ENCODE results near the gene FBXO10. TPM values are rescaled to one million over a fixed set of nuclear protein-coding genes. Genes with fewer than 3 reads are reported as not detected.

The FBXO10 gene
- total and polyA plus RNA-seq, 2 donors (not counting 1 experiment from before 2014, with no cell fraction given), result 7.6 to 12.2 TPM

DNA sequence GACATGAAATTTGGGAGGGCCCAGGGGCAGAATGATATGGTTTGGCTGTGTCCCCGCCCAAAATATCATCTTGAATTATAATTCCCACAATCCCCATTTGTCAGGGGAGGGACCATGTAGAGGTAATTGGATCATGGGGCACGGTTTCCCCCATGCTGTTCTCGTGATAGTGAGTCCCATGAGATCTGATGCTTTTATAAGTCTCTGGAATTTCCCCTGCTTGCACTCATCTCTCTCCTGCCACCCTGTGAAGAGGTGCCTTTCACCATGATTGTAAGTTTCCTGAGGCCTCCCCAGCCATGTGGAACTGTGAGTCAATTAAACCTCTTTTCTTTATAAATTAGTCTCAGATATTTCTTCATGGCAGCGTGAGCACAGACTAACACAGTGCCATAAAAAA, 11.3 kb downstream of the FBXO10 start:
- Histone ChIP-seq H4K20me1 (ENCODE audit: control insufficient read depth, extremely low read depth, insufficient read depth, low read length) (no peaks in the 10 kb centered on the region), H3K27me3 (ENCODE audit: control insufficient read depth, insufficient read depth, low read length) (no peaks in the 10 kb centered on the region), H3K27ac (ENCODE audit: insufficient read depth, low read length) (no peak overlapping the region), H2AFZ (ENCODE audit: low read length) (no peak overlapping the region), H3K4me1 (ENCODE audit: control insufficient read depth, extremely low read depth, insufficient read depth, low read length) (no peaks in the 10 kb centered on the region), H3K9ac (ENCODE audit: insufficient read depth, low read length) (no peak overlapping the region), H3K4me3 (replicated peaks in 1 of 4; ENCODE audit: control extremely low read depth in 1 of 4, insufficient read depth in 1 of 4, low read depth in 3 of 4, low read length in 4 of 4) (no peak overlapping the region), H3K9me3 (ENCODE audit: control insufficient read depth, insufficient read depth, low read depth, low read length) (no peaks in the 10 kb centered on the region), H3K79me2 (ENCODE audit: control insufficient read depth, insufficient read depth, low read length) (no peaks in the 10 kb centered on the region), H3K36me3 (ENCODE audit: control insufficient read depth, insufficient read depth, low read length) (no peaks in the 10 kb centered on the region), H3K4me2 (ENCODE audit: extremely low read depth, insufficient read depth, low read length) (no peak overlapping the region)
- TF ChIP-seq CTCF (conservative IDR thresholded peaks at IDR 0.05 in 1 of 2, IDR thresholded peaks at IDR 0.05 in 1 of 2; ENCODE audit: low read depth in 1 of 2, low read length in 2 of 2) (no peak), EZH2 (IDR thresholded peaks at IDR 0.05; ENCODE audit: low read length, missing control alignments) (no peak)
- DNase-seq (ENCODE audit: low read depth in 2 of 2), result no peak

DNA sequence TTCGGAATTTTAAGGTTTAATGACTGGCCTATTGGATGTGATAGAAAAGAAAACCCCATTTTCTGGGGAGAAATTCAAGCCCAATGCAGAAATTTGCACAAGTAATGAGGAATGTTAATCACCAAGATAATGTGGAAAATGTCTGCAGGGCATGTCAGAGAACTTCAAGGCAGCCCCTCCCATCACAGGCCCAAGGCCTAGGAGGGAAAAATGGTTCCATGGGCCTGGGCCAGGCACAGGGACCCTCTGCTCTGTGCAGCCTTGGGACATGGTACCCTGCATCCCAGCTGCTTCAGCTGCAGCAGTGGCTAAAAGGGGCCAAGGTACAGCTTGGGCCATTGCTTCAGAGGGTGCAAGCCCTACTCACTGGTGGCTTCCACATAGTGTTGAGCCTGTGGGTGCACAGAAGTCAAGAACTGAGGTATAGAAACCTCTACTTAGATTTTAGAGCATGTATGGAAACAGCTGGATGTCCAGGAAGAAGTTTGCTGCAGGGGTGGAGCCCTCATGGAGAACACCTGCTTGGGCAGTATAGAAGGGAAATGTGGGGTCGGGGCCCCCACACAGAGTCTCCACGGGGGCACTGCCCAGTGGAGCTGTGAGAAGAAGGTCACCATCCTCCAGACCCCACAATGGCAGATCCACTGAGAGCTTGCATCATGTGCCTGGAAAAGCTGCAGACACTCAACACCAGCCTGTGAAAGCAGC, 12.2 kb downstream of the FBXO10 start:
- Histone ChIP-seq H3K9me3 (ENCODE audit: control insufficient read depth, insufficient read depth, low read depth, low read length) (no peaks in the 10 kb centered on the region), H3K9ac (ENCODE audit: insufficient read depth, low read length) (no peak overlapping the region), H2AFZ (ENCODE audit: low read length) (no peak overlapping the region), H3K27me3 (ENCODE audit: control insufficient read depth, insufficient read depth, low read length) (no peaks in the 10 kb centered on the region), H4K20me1 (ENCODE audit: control insufficient read depth, extremely low read depth, insufficient read depth, low read length) (no peaks in the 10 kb centered on the region), H3K79me2 (ENCODE audit: control insufficient read depth, insufficient read depth, low read length) (no peaks in the 10 kb centered on the region), H3K4me1 (ENCODE audit: control insufficient read depth, extremely low read depth, insufficient read depth, low read length) (no peaks in the 10 kb centered on the region), H3K4me2 (ENCODE audit: extremely low read depth, insufficient read depth, low read length) (no peak overlapping the region), H3K36me3 (ENCODE audit: control insufficient read depth, insufficient read depth, low read length) (no peaks in the 10 kb centered on the region), H3K4me3 (replicated peaks in 1 of 4; ENCODE audit: control extremely low read depth in 1 of 4, insufficient read depth in 1 of 4, low read depth in 3 of 4, low read length in 4 of 4) (no peak overlapping the region), H3K27ac (ENCODE audit: insufficient read depth, low read length) (no peak overlapping the region)
- no peak for TF ChIP-seq CTCF (conservative IDR thresholded peaks at IDR 0.05 in 1 of 2, IDR thresholded peaks at IDR 0.05 in 1 of 2; ENCODE audit: low read depth in 1 of 2, low read length in 2 of 2)
- no peak for TF ChIP-seq EZH2 (IDR thresholded peaks at IDR 0.05; ENCODE audit: low read length, missing control alignments)
- DNase-seq (ENCODE audit: low read depth in 2 of 2), result no peak

GRCh38 chr9:37562826-37563225, 13.4 kb downstream of the FBXO10 start:
- H3K9ac ChIP-seq (ENCODE audit: insufficient read depth, low read length), result no peak overlapping the region
- no peaks in the 10 kb centered on the region for H3K36me3 ChIP-seq (ENCODE audit: control insufficient read depth, insufficient read depth, low read length)
- H3K4me3 ChIP-seq (replicated peaks in 1 of 4; ENCODE audit: control extremely low read depth in 1 of 4, insufficient read depth in 1 of 4, low read depth in 3 of 4, low read length in 4 of 4), result no peak overlapping the region
- no peak overlapping the region for H3K4me2 ChIP-seq (ENCODE audit: extremely low read depth, insufficient read depth, low read length)
- H3K27me3 ChIP-seq (ENCODE audit: control insufficient read depth, insufficient read depth, low read length), result no peaks in the 10 kb centered on the region
- no peak for DNase-seq (ENCODE audit: low read depth in 2 of 2)
- H3K27ac ChIP-seq (ENCODE audit: insufficient read depth, low read length), result no peak overlapping the region
- H3K4me1 ChIP-seq (ENCODE audit: control insufficient read depth, extremely low read depth, insufficient read depth, low read length), result no peaks in the 10 kb centered on the region
- TF ChIP-seq EZH2 (IDR thresholded peaks at IDR 0.05; ENCODE audit: low read length, missing control alignments) (no peak), CTCF (conservative IDR thresholded peaks at IDR 0.05 in 1 of 2, IDR thresholded peaks at IDR 0.05 in 1 of 2; ENCODE audit: low read depth in 1 of 2, low read length in 2 of 2) (no peak)
- no peaks in the 10 kb centered on the region for H3K9me3 ChIP-seq (ENCODE audit: control insufficient read depth, insufficient read depth, low read depth, low read length)
- H2AFZ ChIP-seq (ENCODE audit: low read length), result no peak overlapping the region
- H3K79me2 ChIP-seq (ENCODE audit: control insufficient read depth, insufficient read depth, low read length), result no peaks in the 10 kb centered on the region
- no peaks in the 10 kb centered on the region for H4K20me1 ChIP-seq (ENCODE audit: control insufficient read depth, extremely low read depth, insufficient read depth, low read length)

All from fibroblast of lung (primary cell).